Liver (tissue), 9 donors: ENCODE data around the gene TAOK2. TPM values are rescaled to one million over a fixed set of nuclear protein-coding genes. Genes with fewer than 3 reads are reported as not detected.

ENCODE experiments used
- DNase-seq: peaks from one replicate; pipeline ENCODE4 v3.0.0-alpha.2; 2017; ENCODE audit warnings: low spot score
- H3K27ac ChIP-seq, 2 donors: one replicate each; pipeline ENCODE4 v1.7.0; 2013; ENCODE audit warnings: inconsistent platforms in 2 of 2, low read length in 2 of 2, control low read depth in 1 of 2, low read depth in 1 of 2, mild to moderate bottlenecking in 1 of 2
- H3K27me3 ChIP-seq, 4 donors: one replicate each; pipeline versions ENCODE4 v1.6.1 to v1.7.0; 2013; ENCODE audit warnings: low read length in 3 of 4, inconsistent platforms in 1 of 4, mild to moderate bottlenecking in 1 of 4, moderate library complexity in 1 of 4; ENCODE audit not compliant: control insufficient read depth in 4 of 4, insufficient read depth in 4 of 4
- H3K36me3 ChIP-seq, 4 donors: one replicate each; pipeline versions ENCODE4 v1.6.1 to v1.7.0; 2013; ENCODE audit warnings: low read length in 3 of 4, mild to moderate bottlenecking in 3 of 4, low read depth in 1 of 4, moderate library complexity in 1 of 4; ENCODE audit not compliant: control insufficient read depth in 4 of 4, insufficient read depth in 3 of 4
- H3K4me1 ChIP-seq, 4 donors: one replicate each; pipeline versions ENCODE4 v1.6.1 to v1.7.0; 2013; ENCODE audit warnings: low read length in 3 of 4, mild to moderate bottlenecking in 3 of 4, moderate library complexity in 1 of 4; ENCODE audit not compliant: control insufficient read depth in 4 of 4, insufficient read depth in 4 of 4
- H3K4me3 ChIP-seq, 3 donors: one replicate each; pipeline versions ENCODE4 v1.6.1 to v1.7.0; 2013; ENCODE audit warnings: low read length in 3 of 3, control low read depth in 1 of 3, low read depth in 1 of 3, mild to moderate bottlenecking in 1 of 3
- H3K9ac ChIP-seq, 2 donors: one replicate each; pipeline ENCODE4 v1.7.0; 2013; ENCODE audit warnings: low read length in 2 of 2, mild to moderate bottlenecking in 2 of 2, moderate library complexity in 2 of 2, control low read depth in 1 of 2, low read depth in 1 of 2
- H3K9me3 ChIP-seq, 4 donors: one replicate each; pipeline versions ENCODE4 v1.6.1 to v1.7.0; 2013; ENCODE audit warnings: low read length in 3 of 4; ENCODE audit not compliant: control insufficient read depth in 4 of 4
- EGR1 ChIP-seq, 2 donors: IDR thresholded peaks; 2 replicates each; pipeline ENCODE4 v1.6.1; 2016 to 2018; ENCODE audit warnings: antibody characterized with exemption in 2 of 2, low read depth in 2 of 2
- FOXA1 ChIP-seq: IDR thresholded peaks from 2 replicates; pipeline ENCODE4 v1.6.1; 2016; ENCODE audit warnings: antibody characterized with exemption
- FOXA2 ChIP-seq: IDR thresholded peaks from 2 replicates; pipeline ENCODE4 v1.6.1; 2016; ENCODE audit warnings: antibody characterized with exemption
- GABPA ChIP-seq, 2 donors: IDR thresholded peaks in 1 of 2; conservative IDR thresholded peaks in 1 of 2; 2 replicates each; pipeline ENCODE4 v1.6.1; 2016; ENCODE audit warnings: antibody characterized with exemption in 2 of 2, mild to moderate bottlenecking in 1 of 2, moderate library complexity in 1 of 2
- HNF4A ChIP-seq, 2 donors: conservative IDR thresholded peaks; 2 replicates each; pipeline ENCODE4 v1.6.1; 2016; ENCODE audit warnings: antibody characterized with exemption in 2 of 2, mild to moderate bottlenecking in 2 of 2
- HNF4G ChIP-seq: IDR thresholded peaks from 2 replicates; pipeline ENCODE4 v1.6.1; 2016; ENCODE audit warnings: antibody characterized with exemption
- JUND ChIP-seq, 2 donors: IDR thresholded peaks; 2 replicates each; pipeline ENCODE4 v1.6.1; 2016; ENCODE audit warnings: antibody characterized with exemption in 2 of 2
- NR2F2 ChIP-seq: IDR thresholded peaks from 2 replicates; pipeline ENCODE4 v1.6.1; 2016; ENCODE audit warnings: antibody characterized with exemption
- RAD21 ChIP-seq, 2 donors: IDR thresholded peaks; 2 replicates each; pipeline ENCODE4 v1.6.1; 2016; ENCODE audit warnings: antibody characterized with exemption in 2 of 2, mild to moderate bottlenecking in 2 of 2
- RXRA ChIP-seq, 2 donors: IDR thresholded peaks; 2 replicates each; pipeline ENCODE4 v1.6.1; 2017 to 2018; ENCODE audit warnings: antibody characterized with exemption in 2 of 2, mild to moderate bottlenecking in 1 of 2
- SP1 ChIP-seq: IDR thresholded peaks from 2 replicates; pipeline ENCODE4 v1.6.1; 2018; ENCODE audit warnings: antibody characterized with exemption, mild to moderate bottlenecking
- TAF1 ChIP-seq: conservative IDR thresholded peaks from 2 replicates; pipeline ENCODE4 v1.6.1; 2016; ENCODE audit warnings: antibody characterized with exemption, mild to moderate bottlenecking
- YY1 ChIP-seq: IDR thresholded peaks from 2 replicates; pipeline ENCODE4 v1.6.1; 2016; ENCODE audit warnings: antibody characterized with exemption, mild to moderate bottlenecking
- WGBS: extraction: QIAGEN DNeasy Blood & Tissue Kit; methylation state at CpG from one replicate; pipeline ENCODE4 v1.1.7; 2013; 5-methylcytosine and 5-hydroxymethylcytosine counted together
- polyA plus RNA-seq, 2 donors: library from polyadenylated mRNA; stranded (reverse) in 1 of 2; unstranded in 1 of 2; fragments of 200-250 nt in 1 of 2; fragments of >200 nt in 1 of 2; fragmentation: Nextera tagmentation in 1 of 2; extraction: Ambion mirVana in 1 of 2; gene quantifications; one replicate each; pipeline versions ENCODE4 v1.2.1 to v1.2.3, GENCODE V29; 2013 to 2015
- total RNA-seq, 2 donors: library from RNA; depleted of rRNA; stranded (reverse); fragments of >200 nt; gene quantifications; one replicate each; pipeline ENCODE4 v1.2.3, GENCODE V29; 2014
- TF ChIP-seq, protein P1 (sequence below): IDR thresholded peaks from 2 replicates; pipeline ENCODE4 v1.6.1; 2016; ENCODE audit warnings: antibody characterized with exemption
- TF ChIP-seq, protein P2 (sequence below): IDR thresholded peaks from 2 replicates; pipeline ENCODE4 v1.6.1; 2016; ENCODE audit warnings: antibody characterized with exemption, mild to moderate bottlenecking
- TF ChIP-seq, protein P3 (sequence below): fragments of 150-350 bp; IDR thresholded peaks from 2 replicates; pipeline ENCODE4 v1.5.1; 2017; ENCODE audit warnings: improper control_type of control experiment, low read depth, low read length; ENCODE audit not compliant: missing input control
- TF ChIP-seq, protein P4 (sequence below): IDR thresholded peaks from 2 replicates; pipeline ENCODE4 v1.6.1; 2016; ENCODE audit warnings: antibody characterized with exemption
- donor health status: healthy.
- donor health status: healthy.
- donor health status: healthy.
- donor health status: healthy.
- donor health status: healthy.

Gene TAOK2
- total and polyA plus RNA-seq, 4 donors = 2.2 to 27.9 (median 16.0) TPM

DNA sequence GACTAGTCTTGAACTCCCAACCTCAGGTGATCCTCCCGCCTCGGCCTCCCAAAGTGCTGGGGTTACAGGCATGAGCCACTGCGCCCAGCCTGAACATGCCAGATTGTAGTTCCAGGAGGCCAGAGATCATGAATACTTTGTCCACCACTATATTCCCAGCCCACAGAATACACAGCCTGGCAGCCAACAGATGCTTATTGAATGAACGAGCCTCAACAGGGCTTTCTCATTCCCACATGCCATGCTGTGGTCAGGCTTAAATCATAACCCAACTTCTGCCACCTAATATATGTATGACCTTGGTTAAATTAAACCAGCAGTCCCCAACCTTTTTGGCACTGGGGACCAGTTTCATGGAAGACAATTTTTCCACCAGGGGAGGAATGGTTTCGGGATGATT lies 14.9 kb upstream of the TAOK2 start:
- Histone ChIP-seq H3K36me3 (no peaks in the 10 kb centered on the region), H3K4me3 (no peak overlapping the region), H3K27ac (no peak overlapping the region), H3K9me3 (no peaks in the 10 kb centered on the region), H3K4me1 (peaks cover 2 to 17% (median 8%) of the 10 kb centered on the region in 4 donors), H3K9ac (no peak overlapping the region), H3K27me3 (no peaks in the 10 kb centered on the region)
- 92% methylated on average over 5 of the region's 5 CpGs for WGBS
- TF ChIP-seq YY1 (no peak), FOXA1 (no peak), FOXA2 (no peak), HNF4A (conservative IDR thresholded peaks at IDR 0.05) (no peak), JUND (IDR thresholded peaks at IDR 0.05) (no peak), RAD21 (IDR thresholded peaks at IDR 0.05) (no peak), RXRA (IDR thresholded peaks at IDR 0.05) (no peak), NR2F2 (no peak), EGR1 (IDR thresholded peaks at IDR 0.05; ENCODE audit: low read depth in 2 of 2) (no peak), SP1 (no peak), GABPA (IDR thresholded peaks at IDR 0.05 in 1 of 2, conservative IDR thresholded peaks at IDR 0.05 in 1 of 2) (no peak)
- TF ChIP-seq, protein P1, sequence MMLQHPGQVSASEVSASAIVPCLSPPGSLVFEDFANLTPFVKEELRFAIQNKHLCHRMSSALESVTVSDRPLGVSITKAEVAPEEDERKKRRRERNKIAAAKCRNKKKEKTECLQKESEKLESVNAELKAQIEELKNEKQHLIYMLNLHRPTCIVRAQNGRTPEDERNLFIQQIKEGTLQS = no peak
- TF ChIP-seq, protein P2, sequence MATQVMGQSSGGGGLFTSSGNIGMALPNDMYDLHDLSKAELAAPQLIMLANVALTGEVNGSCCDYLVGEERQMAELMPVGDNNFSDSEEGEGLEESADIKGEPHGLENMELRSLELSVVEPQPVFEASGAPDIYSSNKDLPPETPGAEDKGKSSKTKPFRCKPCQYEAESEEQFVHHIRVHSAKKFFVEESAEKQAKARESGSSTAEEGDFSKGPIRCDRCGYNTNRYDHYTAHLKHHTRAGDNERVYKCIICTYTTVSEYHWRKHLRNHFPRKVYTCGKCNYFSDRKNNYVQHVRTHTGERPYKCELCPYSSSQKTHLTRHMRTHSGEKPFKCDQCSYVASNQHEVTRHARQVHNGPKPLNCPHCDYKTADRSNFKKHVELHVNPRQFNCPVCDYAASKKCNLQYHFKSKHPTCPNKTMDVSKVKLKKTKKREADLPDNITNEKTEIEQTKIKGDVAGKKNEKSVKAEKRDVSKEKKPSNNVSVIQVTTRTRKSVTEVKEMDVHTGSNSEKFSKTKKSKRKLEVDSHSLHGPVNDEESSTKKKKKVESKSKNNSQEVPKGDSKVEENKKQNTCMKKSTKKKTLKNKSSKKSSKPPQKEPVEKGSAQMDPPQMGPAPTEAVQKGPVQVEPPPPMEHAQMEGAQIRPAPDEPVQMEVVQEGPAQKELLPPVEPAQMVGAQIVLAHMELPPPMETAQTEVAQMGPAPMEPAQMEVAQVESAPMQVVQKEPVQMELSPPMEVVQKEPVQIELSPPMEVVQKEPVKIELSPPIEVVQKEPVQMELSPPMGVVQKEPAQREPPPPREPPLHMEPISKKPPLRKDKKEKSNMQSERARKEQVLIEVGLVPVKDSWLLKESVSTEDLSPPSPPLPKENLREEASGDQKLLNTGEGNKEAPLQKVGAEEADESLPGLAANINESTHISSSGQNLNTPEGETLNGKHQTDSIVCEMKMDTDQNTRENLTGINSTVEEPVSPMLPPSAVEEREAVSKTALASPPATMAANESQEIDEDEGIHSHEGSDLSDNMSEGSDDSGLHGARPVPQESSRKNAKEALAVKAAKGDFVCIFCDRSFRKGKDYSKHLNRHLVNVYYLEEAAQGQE = no peak
- TF ChIP-seq, protein P3, sequence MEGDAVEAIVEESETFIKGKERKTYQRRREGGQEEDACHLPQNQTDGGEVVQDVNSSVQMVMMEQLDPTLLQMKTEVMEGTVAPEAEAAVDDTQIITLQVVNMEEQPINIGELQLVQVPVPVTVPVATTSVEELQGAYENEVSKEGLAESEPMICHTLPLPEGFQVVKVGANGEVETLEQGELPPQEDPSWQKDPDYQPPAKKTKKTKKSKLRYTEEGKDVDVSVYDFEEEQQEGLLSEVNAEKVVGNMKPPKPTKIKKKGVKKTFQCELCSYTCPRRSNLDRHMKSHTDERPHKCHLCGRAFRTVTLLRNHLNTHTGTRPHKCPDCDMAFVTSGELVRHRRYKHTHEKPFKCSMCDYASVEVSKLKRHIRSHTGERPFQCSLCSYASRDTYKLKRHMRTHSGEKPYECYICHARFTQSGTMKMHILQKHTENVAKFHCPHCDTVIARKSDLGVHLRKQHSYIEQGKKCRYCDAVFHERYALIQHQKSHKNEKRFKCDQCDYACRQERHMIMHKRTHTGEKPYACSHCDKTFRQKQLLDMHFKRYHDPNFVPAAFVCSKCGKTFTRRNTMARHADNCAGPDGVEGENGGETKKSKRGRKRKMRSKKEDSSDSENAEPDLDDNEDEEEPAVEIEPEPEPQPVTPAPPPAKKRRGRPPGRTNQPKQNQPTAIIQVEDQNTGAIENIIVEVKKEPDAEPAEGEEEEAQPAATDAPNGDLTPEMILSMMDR = no peak
- TF ChIP-seq, protein P4, sequence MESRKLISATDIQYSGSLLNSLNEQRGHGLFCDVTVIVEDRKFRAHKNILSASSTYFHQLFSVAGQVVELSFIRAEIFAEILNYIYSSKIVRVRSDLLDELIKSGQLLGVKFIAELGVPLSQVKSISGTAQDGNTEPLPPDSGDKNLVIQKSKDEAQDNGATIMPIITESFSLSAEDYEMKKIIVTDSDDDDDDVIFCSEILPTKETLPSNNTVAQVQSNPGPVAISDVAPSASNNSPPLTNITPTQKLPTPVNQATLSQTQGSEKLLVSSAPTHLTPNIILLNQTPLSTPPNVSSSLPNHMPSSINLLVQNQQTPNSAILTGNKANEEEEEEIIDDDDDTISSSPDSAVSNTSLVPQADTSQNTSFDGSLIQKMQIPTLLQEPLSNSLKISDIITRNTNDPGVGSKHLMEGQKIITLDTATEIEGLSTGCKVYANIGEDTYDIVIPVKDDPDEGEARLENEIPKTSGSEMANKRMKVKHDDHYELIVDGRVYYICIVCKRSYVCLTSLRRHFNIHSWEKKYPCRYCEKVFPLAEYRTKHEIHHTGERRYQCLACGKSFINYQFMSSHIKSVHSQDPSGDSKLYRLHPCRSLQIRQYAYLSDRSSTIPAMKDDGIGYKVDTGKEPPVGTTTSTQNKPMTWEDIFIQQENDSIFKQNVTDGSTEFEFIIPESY = no peak
- no peak for DNase-seq

DNA sequence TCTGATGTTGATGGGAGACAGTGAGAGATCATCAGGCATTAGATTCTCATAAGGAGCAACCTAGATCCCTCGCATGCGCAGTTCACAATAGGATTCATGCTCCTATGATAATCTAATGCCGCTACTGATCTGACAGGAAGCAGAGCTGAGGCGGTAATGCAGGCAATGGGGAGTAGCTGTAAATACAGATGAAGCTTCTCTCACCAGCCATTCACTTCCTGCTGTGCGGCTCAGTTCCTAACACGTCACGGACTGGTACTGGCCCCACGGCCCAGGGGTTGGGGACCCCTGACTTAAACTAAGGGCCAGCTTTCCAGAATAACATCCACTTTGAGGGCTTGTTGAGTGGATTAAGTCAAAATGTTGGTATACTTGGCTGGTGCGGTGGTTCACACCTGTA lies 14.4 kb upstream of the TAOK2 start:
- no peak overlapping the region for H3K27ac ChIP-seq
- H3K4me1 ChIP-seq = peaks cover 2 to 17% (median 8%) of the 10 kb centered on the region in 4 donors
- H3K36me3 ChIP-seq = no peaks in the 10 kb centered on the region
- WGBS = 85% methylated on average over 9 of the region's 9 CpGs
- no peak overlapping the region for H3K4me3 ChIP-seq
- no peaks in the 10 kb centered on the region for H3K9me3 ChIP-seq
- no peak for DNase-seq
- no peaks in the 10 kb centered on the region for H3K27me3 ChIP-seq
- H3K9ac ChIP-seq = no peak overlapping the region
- TF ChIP-seq, protein P1 = no peak
- TF ChIP-seq NR2F2 = no peak
- TF ChIP-seq YY1 = no peak
- no peak for TF ChIP-seq SP1
- no peak for TF ChIP-seq FOXA2
- no peak for TF ChIP-seq FOXA1
- no peak for TF ChIP-seq GABPA (IDR thresholded peaks at IDR 0.05 in 1 of 2, conservative IDR thresholded peaks at IDR 0.05 in 1 of 2)
- no peak for TF ChIP-seq HNF4A (conservative IDR thresholded peaks at IDR 0.05)
- TF ChIP-seq TAF1 = no peak
- TF ChIP-seq HNF4G = no peak
- TF ChIP-seq, protein P3 = no peak
- no peak for TF ChIP-seq RXRA (IDR thresholded peaks at IDR 0.05)
- TF ChIP-seq JUND (IDR thresholded peaks at IDR 0.05) = no peak
- TF ChIP-seq, protein P2 = no peak
- TF ChIP-seq EGR1 (IDR thresholded peaks at IDR 0.05; ENCODE audit: low read depth in 2 of 2) = no peak
